ENCODE data around the gene CABLES2.

CABLES2 gene

GRCh38 chr20:62417981-62418708 lies 11.1 kb upstream of the CABLES2 start:
- no peak for DNase-seq

DNA sequence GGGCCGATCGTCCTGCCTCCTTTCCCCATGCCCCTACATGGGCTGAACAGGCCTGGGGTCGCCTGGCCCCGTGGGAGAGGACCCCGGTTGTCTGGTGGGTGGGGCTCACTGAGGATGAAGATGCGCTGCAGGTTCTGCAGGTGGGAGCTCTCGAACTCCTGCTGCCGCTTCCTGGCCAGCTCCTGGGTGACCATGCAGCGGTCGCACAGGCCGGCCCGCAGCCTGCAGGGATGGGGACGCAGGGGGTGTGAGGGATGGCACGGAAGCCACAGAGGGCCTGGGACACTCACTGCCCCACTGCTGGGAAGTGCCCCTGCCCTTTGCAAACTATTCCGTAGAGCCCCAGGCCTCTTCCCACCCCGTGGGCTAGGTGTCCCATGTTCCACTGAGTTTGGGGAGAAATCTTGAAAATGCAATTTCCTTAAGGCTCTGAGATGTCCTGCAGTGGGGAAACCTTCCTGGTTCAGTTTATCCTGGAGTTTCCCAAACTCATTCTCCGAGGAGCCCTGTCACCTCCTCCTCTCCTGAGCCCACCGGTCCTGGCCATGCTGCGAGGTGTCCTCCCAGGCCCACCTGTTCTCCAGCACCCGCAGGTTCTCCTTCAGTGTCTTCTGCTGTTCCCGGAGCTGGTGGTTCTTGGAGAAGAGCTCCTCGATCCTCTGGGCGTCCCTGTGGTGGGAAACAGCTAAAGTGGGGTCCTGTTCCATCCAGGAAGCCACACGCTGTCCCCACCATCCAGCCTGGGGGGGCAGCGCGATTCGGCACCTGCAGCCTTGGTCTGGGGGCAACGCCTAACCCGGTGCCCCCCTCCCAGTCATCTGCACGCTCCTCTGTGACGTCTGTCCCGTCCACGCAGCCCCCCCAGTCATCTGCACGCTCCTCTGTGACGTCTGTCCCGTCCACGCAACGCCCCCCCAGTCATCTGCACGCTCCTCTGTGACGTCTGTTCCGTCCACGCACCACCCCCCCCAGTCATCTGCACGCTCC lies 9.9 kb upstream of the CABLES2 start:
- no peak for DNase-seq

GRCh38 chr20:62415354-62416111 lies 8.4 kb upstream of the CABLES2 start:
- DNase-seq, result no peak

GRCh38 chr20:62413896-62414481 lies 6.9 kb upstream of the CABLES2 start:
- DNase-seq, result peak; percentile 48

DNA sequence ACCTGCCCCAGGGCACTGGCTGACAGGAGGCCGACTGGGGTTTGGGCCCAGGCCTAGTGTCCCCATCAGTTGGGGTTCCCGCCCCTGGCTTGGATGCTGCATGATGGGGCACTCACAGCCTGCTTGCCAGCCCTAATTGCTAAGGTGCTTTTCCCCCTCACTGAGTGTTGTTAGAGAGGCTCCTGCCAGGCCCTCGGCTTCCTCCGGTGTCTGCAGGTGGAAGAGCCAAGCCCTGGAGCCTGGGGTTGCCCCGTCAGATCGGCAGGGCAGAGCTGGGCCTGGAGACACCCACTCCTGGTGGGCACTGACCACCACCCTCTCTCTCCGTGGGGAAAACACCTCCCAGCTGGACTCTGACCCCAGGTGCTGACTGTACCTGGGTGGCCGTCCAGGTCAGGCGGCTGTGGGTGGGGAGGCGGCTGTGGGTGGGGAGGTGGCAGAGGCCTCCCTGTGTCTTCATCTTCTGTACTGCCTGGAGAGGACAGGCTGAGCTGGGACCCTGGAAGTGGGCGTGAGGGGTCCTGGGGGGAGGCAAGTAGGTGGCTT lies 6.0 kb upstream of the CABLES2 start:
- no peak for DNase-seq

GRCh38 chr20:62412194-62413024 lies 5.3 kb upstream of the CABLES2 start:
- DNase-seq, result no peak

DNA sequence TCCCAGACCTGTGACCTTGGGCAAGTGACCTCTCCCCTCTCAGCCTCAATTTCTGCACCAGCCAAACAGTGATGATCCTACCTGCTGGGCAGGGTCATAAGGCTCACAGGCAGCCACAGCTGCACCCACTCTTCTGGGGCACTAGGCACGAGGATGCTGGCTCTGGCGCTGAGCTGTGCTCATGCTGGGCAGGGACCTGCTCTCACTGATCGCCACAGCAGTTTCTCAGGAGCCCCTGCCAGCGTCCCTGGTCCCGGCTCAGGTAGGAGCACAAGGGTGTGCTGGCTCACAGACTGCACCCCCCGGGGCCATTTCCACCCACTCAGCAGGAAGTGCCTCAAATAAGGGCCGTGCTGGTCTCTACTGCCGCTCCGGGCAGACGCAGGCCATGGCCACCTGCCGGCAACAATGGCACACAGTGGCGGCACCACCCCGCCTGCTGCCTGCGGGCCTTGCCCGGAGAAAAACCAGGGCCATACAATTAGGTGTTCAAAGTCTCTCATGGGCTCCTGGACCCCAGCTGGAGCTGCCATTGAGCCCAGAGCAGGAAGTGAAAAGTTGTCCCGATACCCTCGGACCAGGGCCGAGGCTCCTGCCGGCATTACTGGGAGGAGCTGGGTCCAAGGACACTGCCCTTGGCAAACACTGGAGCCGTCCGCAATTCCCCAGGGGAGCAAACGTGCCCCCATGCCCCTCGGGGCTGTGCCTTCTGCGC lies 4.6 kb upstream of the CABLES2 start:
- no peak for DNase-seq

DNA sequence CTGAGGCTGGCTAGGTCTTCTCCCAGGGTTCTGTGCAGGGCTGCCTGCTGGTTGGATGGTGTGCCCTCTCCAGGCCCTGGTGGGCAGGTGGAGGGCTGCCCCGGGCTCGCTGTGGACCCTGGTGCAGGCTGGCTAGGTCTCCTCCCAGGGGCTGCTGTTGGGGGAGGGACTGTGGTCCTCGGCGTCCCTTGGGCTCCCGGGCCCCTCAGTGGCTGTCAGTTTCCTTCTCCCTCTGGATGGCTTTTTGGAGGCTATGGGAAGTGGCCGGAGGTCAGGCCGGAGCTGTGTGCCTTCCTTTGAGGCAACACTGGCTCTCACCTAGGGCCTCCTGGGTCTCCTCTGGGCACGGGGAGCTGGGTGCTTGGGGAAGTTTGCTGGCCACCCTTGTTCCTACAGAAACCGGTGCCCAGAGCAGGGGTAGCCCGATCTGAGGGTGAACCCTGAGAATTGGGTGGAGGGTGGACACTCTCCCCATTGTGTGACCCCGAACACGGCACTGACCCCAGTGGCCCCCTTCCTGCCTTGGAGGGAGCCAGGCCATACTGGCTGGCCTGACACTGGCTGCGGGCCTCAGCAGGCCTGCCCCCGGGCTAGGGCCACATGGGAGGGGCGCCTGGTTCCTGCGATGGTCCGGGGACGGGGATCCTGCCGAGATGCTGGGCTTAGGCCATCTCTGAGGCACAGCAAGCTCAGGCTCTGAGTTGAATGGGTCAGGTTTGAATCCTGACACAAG lies 3.8 kb upstream of the CABLES2 start:
- DNase-seq, result no peak

- peak; percentile 81 for DNase-seq
Observed at GRCh38 chr20:62409931-62410745, 3.1 kb upstream of the CABLES2 start.

DNA sequence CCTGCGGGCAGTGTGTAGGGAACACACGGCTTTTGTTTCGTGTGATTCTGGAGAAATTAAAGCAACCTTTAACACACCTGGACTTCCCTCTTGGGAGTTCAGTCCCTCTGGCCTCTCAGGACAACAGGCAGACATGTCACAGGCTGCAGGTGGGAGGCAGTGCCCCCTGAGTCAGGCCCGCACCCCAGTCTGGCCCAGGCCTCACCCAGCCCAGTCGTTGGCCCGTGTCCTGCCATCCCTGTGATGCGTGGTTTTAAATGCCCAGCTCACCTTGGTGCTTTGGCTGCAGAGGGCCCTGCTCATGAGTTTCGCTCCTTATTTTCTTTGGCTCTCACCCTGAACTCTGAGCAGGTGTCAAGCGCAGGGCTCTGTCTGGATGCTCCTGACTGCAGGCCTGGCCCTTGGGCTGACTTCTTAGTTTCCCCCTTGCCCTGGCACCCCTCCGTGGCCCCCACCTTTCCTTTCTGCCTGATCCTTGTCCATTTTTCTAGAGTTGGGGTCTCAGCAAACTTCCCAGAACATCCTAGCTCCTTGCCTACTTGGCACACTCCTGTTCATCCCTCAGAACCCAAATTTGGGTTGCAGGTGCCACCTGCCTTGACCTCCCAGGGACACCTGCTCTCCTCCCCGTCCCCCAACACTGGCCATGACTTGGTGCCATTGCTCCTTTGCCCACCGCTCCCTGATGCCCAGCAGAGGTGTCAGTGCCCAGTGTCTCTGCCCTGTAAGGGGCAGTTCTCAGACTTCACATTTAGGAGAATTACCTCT lies 2.2 kb upstream of the CABLES2 start:
- no peak for DNase-seq

DNA sequence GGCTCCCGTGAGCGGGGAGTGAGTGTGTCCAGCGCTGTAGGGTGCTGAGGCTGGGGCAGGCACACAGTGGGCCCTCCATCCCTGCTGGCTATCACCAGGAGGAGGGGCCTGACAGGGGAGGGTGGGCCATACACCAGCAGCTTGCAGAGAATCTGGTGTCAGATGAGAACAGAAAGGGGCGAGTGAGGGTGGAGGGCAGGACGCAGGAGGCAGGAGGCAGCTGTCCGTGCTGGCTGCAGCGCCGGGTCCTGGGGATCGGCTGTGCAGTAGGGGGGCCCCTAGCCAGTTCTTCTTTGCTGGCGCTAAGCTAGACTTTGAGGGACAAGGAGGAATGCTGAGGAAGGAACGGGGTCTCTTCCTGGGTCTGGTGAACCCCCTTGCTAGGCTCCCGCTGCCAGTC lies 1.6 kb upstream of the CABLES2 start:
- no peak for DNase-seq

- no peak for DNase-seq
Observed at GRCh38 chr20:62408055-62408454, 970 bp upstream of the CABLES2 start.

DNA sequence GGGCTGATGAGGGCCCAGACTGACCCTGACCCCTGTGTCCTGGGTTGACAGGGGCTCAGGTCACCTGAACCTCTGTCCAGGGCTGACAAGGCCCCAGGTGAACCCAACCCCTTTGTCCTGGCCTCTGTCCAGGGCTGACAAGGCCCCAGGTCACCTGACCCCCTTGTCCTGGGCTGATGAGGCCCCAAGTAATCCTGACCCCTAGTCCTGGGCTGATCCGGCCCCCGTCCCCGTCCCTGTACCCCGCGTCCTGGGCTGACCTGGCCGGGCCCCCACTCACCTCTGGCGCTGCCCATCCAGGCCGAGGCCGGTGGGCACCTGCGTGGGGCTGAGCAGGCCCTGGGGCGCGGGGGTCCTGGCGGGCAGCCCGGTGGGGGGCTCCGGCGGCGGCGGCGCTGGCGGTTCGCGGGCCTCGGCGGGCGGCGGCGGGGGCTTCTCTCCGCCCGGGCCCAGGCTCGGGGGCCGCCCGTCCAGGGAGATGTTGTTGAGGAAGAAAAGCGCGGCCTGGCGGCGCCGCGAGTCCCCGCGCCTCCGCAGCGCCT lies 379 bp downstream of the CABLES2 start:
- DNase-seq, result no peak

- no peak for DNase-seq
Observed at GRCh38 chr20:62405981-62406513, 1.0 kb downstream of the CABLES2 start.

- peak; percentile 53 for DNase-seq
Observed at GRCh38 chr20:62405108-62405980, 1.7 kb downstream of the CABLES2 start.

DNA sequence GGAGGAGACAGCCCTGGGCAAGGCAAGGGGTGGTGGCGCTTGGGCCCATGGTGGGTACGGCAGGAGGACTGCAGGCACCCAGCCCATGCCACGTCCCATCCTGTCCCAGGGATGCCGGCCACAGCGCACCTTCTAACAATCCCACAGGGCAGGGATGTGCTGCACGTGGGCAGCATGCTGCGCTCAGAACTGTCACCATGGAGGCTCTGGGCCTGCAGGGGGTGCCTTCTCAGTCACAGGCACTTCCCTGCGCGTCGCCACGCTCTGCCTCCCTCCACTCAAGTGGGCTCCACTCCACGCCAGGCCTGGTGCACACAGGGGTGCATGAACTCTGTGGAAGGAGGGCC lies 2.4 kb downstream of the CABLES2 start:
- DNase-seq, result no peak

- DNase-seq, result no peak
Observed at GRCh38 chr20:62404112-62404665, 2.9 kb downstream of the CABLES2 start.
